Mucosa of stomach (tissue), 1 donor: Measurements from ENCODE around the gene FIBCD1.
"Not testable (repeated sequence)": the region's sequence is repeated elsewhere in the genome, so short reads cannot be mapped to it uniquely, and the experiment has no call there.

Experiments used
- H3K27me3 ChIP-seq: one replicate; pipeline ENCODE4 v1.7.0; 2013; ENCODE audit warnings: mild to moderate bottlenecking, low read length; ENCODE audit not compliant: control insufficient read depth, insufficient read depth
- H3K36me3 ChIP-seq: one replicate; pipeline ENCODE4 v1.7.0; 2013; ENCODE audit warnings: low read length; ENCODE audit not compliant: control insufficient read depth, insufficient read depth
- H3K4me1 ChIP-seq: one replicate; pipeline ENCODE4 v1.7.0; 2013; ENCODE audit warnings: mild to moderate bottlenecking, low read length; ENCODE audit not compliant: control insufficient read depth, insufficient read depth
- H3K4me3 ChIP-seq: one replicate; pipeline ENCODE4 v1.7.0; 2013; ENCODE audit warnings: low read length
- H3K9ac ChIP-seq: one replicate; pipeline ENCODE4 v1.7.0; 2013; ENCODE audit warnings: mild to moderate bottlenecking, low read length, moderate library complexity
- H3K9me3 ChIP-seq: one replicate; pipeline ENCODE4 v1.7.0; 2013; ENCODE audit warnings: mild to moderate bottlenecking, low read length, moderate library complexity; ENCODE audit not compliant: control insufficient read depth
- donor health status: Pancreatic carcinoma.

FIBCD1 gene

GRCh38 chr9:130971294-130971849 is 32.3 kb upstream of the FIBCD1 start:
- Histone ChIP-seq H3K4me1 (no peaks in the 10 kb centered on the region), H3K9me3 (no peaks in the 10 kb centered on the region), H3K4me3 (no peak overlapping the region), H3K9ac (no peak overlapping the region), H3K36me3 (no peaks in the 10 kb centered on the region), H3K27me3 (peaks cover 26% of the 10 kb centered on the region)

GRCh38 chr9:130970855-130971254 is 31.8 kb upstream of the FIBCD1 start:
- H3K4me1 ChIP-seq = no peaks in the 10 kb centered on the region
- H3K27me3 ChIP-seq = peaks cover 26% of the 10 kb centered on the region
- H3K9me3 ChIP-seq = no peaks in the 10 kb centered on the region
- H3K36me3 ChIP-seq = no peaks in the 10 kb centered on the region
- H3K9ac ChIP-seq = no peak overlapping the region
- no peak overlapping the region for H3K4me3 ChIP-seq

GRCh38 chr9:130970052-130970451 is 31.0 kb upstream of the FIBCD1 start:
- H3K4me1 ChIP-seq = no peaks in the 10 kb centered on the region
- no peak overlapping the region for H3K4me3 ChIP-seq
- no peaks in the 10 kb centered on the region for H3K36me3 ChIP-seq
- H3K27me3 ChIP-seq = peaks cover 26% of the 10 kb centered on the region
- no peaks in the 10 kb centered on the region for H3K9me3 ChIP-seq
- H3K9ac ChIP-seq = no peak overlapping the region

- peaks cover 5% of the 10 kb centered on the region for H3K27me3 ChIP-seq
- H3K9me3 ChIP-seq = no peaks in the 10 kb centered on the region
- no peak overlapping the region for H3K9ac ChIP-seq
- no peaks in the 10 kb centered on the region for H3K4me1 ChIP-seq
- no peak overlapping the region for H3K4me3 ChIP-seq
- no peaks in the 10 kb centered on the region for H3K36me3 ChIP-seq
Observed at GRCh38 chr9:130965680-130966079, 26.6 kb upstream of the FIBCD1 start.

- H3K9ac ChIP-seq = no peak overlapping the region
- no peaks in the 10 kb centered on the region for H3K9me3 ChIP-seq
- no peak overlapping the region for H3K4me3 ChIP-seq
- peaks cover 5% of the 10 kb centered on the region for H3K27me3 ChIP-seq
- no peaks in the 10 kb centered on the region for H3K4me1 ChIP-seq
- no peaks in the 10 kb centered on the region for H3K36me3 ChIP-seq
Observed at GRCh38 chr9:130963916-130964315, 24.9 kb upstream of the FIBCD1 start.

- no peak overlapping the region for H3K9ac ChIP-seq
- no peaks in the 10 kb centered on the region for H3K36me3 ChIP-seq
- no peaks in the 10 kb centered on the region for H3K4me1 ChIP-seq
- H3K27me3 ChIP-seq = peaks cover 5% of the 10 kb centered on the region
- H3K9me3 ChIP-seq = no peaks in the 10 kb centered on the region
- no peak overlapping the region for H3K4me3 ChIP-seq
Observed at GRCh38 chr9:130963337-130963908, 24.4 kb upstream of the FIBCD1 start.

- H3K9me3 ChIP-seq = no peaks in the 10 kb centered on the region
- no peaks in the 10 kb centered on the region for H3K36me3 ChIP-seq
- peaks cover 5% of the 10 kb centered on the region for H3K27me3 ChIP-seq
- no peaks in the 10 kb centered on the region for H3K4me1 ChIP-seq
- no peak overlapping the region for H3K4me3 ChIP-seq
- no peak overlapping the region for H3K9ac ChIP-seq
Observed at GRCh38 chr9:130962418-130963316, 23.6 kb upstream of the FIBCD1 start.

GRCh38 chr9:130961511-130962300 is 22.7 kb upstream of the FIBCD1 start:
- Histone ChIP-seq H3K4me3 (no peak overlapping the region), H3K9me3 (no peaks in the 10 kb centered on the region), H3K4me1 (no peaks in the 10 kb centered on the region), H3K36me3 (no peaks in the 10 kb centered on the region), H3K9ac (no peak overlapping the region), H3K27me3 (peaks cover 13% of the 10 kb centered on the region)

- no peak overlapping the region for H3K9ac ChIP-seq
- no peaks in the 10 kb centered on the region for H3K9me3 ChIP-seq
- no peaks in the 10 kb centered on the region for H3K36me3 ChIP-seq
- H3K4me1 ChIP-seq = no peaks in the 10 kb centered on the region
- no peak overlapping the region for H3K4me3 ChIP-seq
- H3K27me3 ChIP-seq = peaks cover 15% of the 10 kb centered on the region
Observed at GRCh38 chr9:130960522-130961378, 21.7 kb upstream of the FIBCD1 start.

GRCh38 chr9:130959809-130960334 is 20.8 kb upstream of the FIBCD1 start:
- Histone ChIP-seq H3K9ac (no peak overlapping the region), H3K36me3 (no peaks in the 10 kb centered on the region), H3K9me3 (no peaks in the 10 kb centered on the region), H3K4me1 (no peaks in the 10 kb centered on the region), H3K27me3 (peaks cover 18% of the 10 kb centered on the region), H3K4me3 (no peak overlapping the region)

GRCh38 chr9:130958564-130958963 is 19.5 kb upstream of the FIBCD1 start:
- H3K4me3 ChIP-seq, H3K9ac ChIP-seq: not testable (repeated sequence)
- H3K27me3 ChIP-seq = peaks cover 18% of the 10 kb centered on the region

More at GRCh38 chr9:130958564-130958963, 19.5 kb upstream of the FIBCD1 start:
- H3K9me3 ChIP-seq, H3K4me1 ChIP-seq, H3K36me3 ChIP-seq: not testable (repeated sequence)
